GM10847 (cell line): ENCODE data around the gene CFAP46.

ENCODE experiments used
- POLR2A ChIP-seq: IDR thresholded peaks from 2 replicates; pipeline ENCODE4 v1.6.1; 2011; ENCODE audit not compliant: insufficient read length; ENCODE audit errors: extremely low read depth

Gene CFAP46

GRCh38 chr10:132850896-132851295, 91.5 kb downstream of the CFAP46 start:
- TF ChIP-seq POLR2A = no peak

GRCh38 chr10:132850246-132850645, 92.1 kb downstream of the CFAP46 start:
- no peak for TF ChIP-seq POLR2A

- TF ChIP-seq POLR2A = no peak
These were observed 92.8 kb downstream of the CFAP46 start for GRCh38 chr10:132849546-132850031.

GRCh38 chr10:132848951-132849545, 93.3 kb downstream of the CFAP46 start:
- TF ChIP-seq POLR2A = no peak

- TF ChIP-seq POLR2A = no peak
These were observed 94.1 kb downstream of the CFAP46 start for GRCh38 chr10:132848291-132848701.

GRCh38 chr10:132847856-132848255, 94.5 kb downstream of the CFAP46 start:
- no peak for TF ChIP-seq POLR2A

GRCh38 chr10:132847416-132847777, 95.0 kb downstream of the CFAP46 start:
- TF ChIP-seq POLR2A = no peak

GRCh38 chr10:132846631-132847415, 95.5 kb downstream of the CFAP46 start:
- no peak for TF ChIP-seq POLR2A

GRCh38 chr10:132845780-132846595, 96.4 kb downstream of the CFAP46 start:
- TF ChIP-seq POLR2A = no peak

GRCh38 chr10:132845041-132845551, 97.3 kb downstream of the CFAP46 start:
- TF ChIP-seq POLR2A = no peak

GRCh38 chr10:132844069-132844809, 98.1 kb downstream of the CFAP46 start:
- TF ChIP-seq POLR2A = no peak

- TF ChIP-seq POLR2A = no peak
These were observed 100.0 kb downstream of the CFAP46 start for GRCh38 chr10:132842397-132842796.

GRCh38 chr10:132841615-132841975, 100.8 kb downstream of the CFAP46 start:
- no peak for TF ChIP-seq POLR2A

GRCh38 chr10:132840698-132841614, 101.4 kb downstream of the CFAP46 start:
- no peak for TF ChIP-seq POLR2A

GRCh38 chr10:132839061-132839460, 103.3 kb downstream of the CFAP46 start:
- no peak for TF ChIP-seq POLR2A
